ENCODE results near the gene MARCHF4.

GRCh38 chr2:216371721-216372702 lies at the start of gene MARCHF4:
- TF ChIP-seq, protein P1, sequence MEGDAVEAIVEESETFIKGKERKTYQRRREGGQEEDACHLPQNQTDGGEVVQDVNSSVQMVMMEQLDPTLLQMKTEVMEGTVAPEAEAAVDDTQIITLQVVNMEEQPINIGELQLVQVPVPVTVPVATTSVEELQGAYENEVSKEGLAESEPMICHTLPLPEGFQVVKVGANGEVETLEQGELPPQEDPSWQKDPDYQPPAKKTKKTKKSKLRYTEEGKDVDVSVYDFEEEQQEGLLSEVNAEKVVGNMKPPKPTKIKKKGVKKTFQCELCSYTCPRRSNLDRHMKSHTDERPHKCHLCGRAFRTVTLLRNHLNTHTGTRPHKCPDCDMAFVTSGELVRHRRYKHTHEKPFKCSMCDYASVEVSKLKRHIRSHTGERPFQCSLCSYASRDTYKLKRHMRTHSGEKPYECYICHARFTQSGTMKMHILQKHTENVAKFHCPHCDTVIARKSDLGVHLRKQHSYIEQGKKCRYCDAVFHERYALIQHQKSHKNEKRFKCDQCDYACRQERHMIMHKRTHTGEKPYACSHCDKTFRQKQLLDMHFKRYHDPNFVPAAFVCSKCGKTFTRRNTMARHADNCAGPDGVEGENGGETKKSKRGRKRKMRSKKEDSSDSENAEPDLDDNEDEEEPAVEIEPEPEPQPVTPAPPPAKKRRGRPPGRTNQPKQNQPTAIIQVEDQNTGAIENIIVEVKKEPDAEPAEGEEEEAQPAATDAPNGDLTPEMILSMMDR (IDR thresholded peaks at IDR 0.05), result no peak
- TF ChIP-seq POLR2A (IDR thresholded peaks at IDR 0.05), result no peak

All from uterus (tissue), 2 donors.